Measurements from ENCODE around the gene DOCK10.

DNA sequence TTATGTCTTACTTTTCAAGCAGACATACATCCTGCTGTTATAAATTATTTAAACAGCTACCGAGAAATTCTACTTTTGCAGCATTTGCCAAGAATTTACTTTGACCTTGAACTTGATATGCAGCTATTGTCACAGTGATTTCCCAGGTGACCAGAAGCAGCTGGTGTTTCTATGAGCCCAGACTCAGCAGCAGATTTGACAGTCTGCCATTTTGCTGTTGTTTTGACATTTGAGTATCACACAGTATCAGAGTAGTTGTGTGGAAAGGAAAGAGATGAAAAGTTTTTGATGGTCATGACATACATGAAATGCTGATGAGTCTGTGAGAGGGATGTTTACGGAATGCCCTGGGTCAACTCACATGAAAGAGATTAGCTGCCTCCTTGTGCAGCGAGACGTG, 319.5 kb downstream of the DOCK10 start:
- TF ChIP-seq, protein P1, sequence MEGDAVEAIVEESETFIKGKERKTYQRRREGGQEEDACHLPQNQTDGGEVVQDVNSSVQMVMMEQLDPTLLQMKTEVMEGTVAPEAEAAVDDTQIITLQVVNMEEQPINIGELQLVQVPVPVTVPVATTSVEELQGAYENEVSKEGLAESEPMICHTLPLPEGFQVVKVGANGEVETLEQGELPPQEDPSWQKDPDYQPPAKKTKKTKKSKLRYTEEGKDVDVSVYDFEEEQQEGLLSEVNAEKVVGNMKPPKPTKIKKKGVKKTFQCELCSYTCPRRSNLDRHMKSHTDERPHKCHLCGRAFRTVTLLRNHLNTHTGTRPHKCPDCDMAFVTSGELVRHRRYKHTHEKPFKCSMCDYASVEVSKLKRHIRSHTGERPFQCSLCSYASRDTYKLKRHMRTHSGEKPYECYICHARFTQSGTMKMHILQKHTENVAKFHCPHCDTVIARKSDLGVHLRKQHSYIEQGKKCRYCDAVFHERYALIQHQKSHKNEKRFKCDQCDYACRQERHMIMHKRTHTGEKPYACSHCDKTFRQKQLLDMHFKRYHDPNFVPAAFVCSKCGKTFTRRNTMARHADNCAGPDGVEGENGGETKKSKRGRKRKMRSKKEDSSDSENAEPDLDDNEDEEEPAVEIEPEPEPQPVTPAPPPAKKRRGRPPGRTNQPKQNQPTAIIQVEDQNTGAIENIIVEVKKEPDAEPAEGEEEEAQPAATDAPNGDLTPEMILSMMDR (conservative IDR thresholded peaks at IDR 0.05 in 1 of 2, IDR thresholded peaks at IDR 0.05 in 1 of 2; ENCODE audit: low read depth in 1 of 2, low read length in 2 of 2) = no peak
- TF ChIP-seq EZH2 (IDR thresholded peaks at IDR 0.05; ENCODE audit: low read length, missing control alignments) = no peak
